Liver (tissue), 3 donors: Measurements from ENCODE around the gene PITPNM2.

Source experiments
- RXRA ChIP-seq, 2 donors: IDR thresholded peaks; 2 replicates each; pipeline ENCODE4 v1.6.1; 2017 to 2018; ENCODE audit warnings: antibody characterized with exemption in 2 of 2, mild to moderate bottlenecking in 1 of 2
- TF ChIP-seq, protein P1 (sequence below): fragments of 150-350 bp; IDR thresholded peaks from 2 replicates; pipeline ENCODE4 v1.5.1; 2017; ENCODE audit warnings: improper control_type of control experiment, low read depth, low read length; ENCODE audit not compliant: missing input control
- donor health status: healthy.
- donor health status: healthy.

DNA sequence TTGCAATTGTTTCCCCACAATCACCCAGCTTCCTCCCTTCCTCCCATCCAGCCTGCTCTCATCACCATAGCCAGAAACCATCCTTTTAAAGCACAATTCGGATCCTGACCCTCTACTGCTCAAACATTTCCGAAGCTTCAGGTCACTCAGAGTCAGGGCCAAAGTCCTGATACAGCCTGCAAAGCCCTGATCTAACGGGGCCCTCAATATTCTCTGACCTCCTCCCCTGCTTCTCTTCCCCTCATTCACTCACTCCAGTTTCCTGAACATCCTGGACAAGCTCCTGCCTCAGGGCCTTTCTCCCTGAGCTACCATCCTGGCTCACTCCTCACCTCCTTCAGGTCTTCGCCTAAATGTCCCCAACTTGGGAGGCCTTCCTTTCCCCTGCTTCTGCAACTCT, 46.1 kb downstream of the PITPNM2 start:
- TF ChIP-seq, protein P1, sequence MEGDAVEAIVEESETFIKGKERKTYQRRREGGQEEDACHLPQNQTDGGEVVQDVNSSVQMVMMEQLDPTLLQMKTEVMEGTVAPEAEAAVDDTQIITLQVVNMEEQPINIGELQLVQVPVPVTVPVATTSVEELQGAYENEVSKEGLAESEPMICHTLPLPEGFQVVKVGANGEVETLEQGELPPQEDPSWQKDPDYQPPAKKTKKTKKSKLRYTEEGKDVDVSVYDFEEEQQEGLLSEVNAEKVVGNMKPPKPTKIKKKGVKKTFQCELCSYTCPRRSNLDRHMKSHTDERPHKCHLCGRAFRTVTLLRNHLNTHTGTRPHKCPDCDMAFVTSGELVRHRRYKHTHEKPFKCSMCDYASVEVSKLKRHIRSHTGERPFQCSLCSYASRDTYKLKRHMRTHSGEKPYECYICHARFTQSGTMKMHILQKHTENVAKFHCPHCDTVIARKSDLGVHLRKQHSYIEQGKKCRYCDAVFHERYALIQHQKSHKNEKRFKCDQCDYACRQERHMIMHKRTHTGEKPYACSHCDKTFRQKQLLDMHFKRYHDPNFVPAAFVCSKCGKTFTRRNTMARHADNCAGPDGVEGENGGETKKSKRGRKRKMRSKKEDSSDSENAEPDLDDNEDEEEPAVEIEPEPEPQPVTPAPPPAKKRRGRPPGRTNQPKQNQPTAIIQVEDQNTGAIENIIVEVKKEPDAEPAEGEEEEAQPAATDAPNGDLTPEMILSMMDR, result no peak
- peak; percentile 66 to 76 for TF ChIP-seq RXRA (IDR thresholded peaks at IDR 0.05)
